HG03432 (cell line): ENCODE measurements around the gene FOXO3.
"Not testable (repeated sequence)": the region's sequence is repeated elsewhere in the genome, so short reads cannot be mapped to it uniquely, and the experiment has no call there.

Experiments
- ATAC-seq: cut with Tn5 transposase; IDR thresholded peaks from one replicate; pipeline ENCODE4 v1.9.1; 2021; ENCODE audit warnings: mild to moderate bottlenecking, moderate library complexity; ENCODE audit not compliant: unreplicated experiment

Gene FOXO3

DNA sequence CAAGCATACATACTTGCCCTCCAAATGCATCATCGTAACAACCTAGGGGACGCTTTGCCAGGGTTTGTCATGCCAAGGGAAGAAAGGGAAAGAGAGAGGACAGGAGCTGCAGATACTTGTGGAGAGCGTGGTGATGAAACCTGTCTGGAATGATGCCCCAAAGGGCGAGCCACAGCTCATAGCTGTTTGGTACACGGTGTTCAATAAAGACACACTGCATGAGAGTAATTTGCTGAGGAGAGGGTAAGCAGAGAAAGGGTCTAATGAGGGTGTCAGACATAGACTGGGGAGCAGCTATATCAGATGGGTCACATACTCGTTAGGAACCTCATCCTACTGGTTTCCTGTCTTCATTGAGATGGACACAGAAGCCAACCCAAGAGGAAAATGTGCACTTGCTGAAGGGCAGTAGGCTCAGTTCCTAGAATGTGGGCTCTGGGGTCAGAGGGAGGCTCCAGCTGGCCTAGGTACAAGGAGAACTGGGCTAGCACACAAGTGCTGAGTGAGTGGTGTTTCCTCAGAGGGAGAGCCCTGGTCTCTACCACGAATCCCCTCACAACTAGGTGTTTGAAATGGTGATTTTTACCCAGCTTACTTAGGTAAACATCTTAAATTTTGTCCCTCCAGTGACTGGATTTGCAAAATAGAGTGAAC is 5.2 kb upstream of the FOXO3 start:
- ATAC-seq = no peak

DNA sequence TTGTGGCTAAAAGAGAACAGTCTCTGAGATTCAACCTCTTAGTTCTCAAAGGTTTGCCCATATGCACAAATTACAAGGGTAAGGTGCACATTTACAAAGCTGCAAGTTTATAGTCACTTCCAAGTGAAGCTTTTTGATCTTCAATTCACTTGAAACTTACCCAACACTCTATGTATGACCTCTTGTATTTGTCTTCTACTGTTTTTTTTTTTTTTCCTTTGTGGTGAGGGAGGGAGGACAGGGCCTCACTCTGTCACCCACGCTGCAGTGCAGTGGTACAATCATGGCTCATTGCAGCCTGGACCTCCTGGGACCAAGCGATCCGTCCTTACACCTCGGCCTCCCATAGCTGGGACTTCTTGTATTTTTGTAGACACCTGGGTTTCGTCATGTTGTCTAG is 4.5 kb upstream of the FOXO3 start:
- ATAC-seq = no peak

DNA sequence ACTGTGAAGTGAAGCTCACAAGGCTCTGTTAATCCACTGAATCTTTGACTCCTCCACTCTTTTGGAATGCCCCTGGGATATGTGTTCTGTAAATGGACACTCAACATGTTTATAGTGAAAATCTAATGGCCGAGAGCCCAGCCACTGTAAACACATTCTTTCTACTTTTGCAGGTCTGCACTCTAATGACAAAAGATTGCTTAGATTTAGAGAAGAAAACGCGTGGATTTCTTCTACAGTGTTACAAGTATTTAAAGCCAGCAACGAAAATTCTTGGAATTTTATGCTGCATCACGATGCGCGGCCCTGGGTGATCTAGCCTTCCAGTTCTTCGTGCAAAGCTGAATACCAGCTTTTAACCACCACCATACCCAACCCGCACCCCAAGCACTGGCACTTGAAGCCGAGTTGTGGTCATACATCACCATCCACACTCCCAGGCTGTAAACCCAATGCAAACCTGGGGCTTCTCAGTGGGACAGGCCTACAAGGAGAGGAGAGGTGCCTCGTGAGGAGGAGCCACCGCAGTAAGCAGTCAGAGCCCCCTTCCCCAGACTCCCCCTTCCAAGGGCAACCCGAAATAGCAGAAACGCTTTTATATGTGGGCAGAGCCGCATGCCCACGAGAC is 3.7 kb upstream of the FOXO3 start:
- ATAC-seq = no peak

DNA sequence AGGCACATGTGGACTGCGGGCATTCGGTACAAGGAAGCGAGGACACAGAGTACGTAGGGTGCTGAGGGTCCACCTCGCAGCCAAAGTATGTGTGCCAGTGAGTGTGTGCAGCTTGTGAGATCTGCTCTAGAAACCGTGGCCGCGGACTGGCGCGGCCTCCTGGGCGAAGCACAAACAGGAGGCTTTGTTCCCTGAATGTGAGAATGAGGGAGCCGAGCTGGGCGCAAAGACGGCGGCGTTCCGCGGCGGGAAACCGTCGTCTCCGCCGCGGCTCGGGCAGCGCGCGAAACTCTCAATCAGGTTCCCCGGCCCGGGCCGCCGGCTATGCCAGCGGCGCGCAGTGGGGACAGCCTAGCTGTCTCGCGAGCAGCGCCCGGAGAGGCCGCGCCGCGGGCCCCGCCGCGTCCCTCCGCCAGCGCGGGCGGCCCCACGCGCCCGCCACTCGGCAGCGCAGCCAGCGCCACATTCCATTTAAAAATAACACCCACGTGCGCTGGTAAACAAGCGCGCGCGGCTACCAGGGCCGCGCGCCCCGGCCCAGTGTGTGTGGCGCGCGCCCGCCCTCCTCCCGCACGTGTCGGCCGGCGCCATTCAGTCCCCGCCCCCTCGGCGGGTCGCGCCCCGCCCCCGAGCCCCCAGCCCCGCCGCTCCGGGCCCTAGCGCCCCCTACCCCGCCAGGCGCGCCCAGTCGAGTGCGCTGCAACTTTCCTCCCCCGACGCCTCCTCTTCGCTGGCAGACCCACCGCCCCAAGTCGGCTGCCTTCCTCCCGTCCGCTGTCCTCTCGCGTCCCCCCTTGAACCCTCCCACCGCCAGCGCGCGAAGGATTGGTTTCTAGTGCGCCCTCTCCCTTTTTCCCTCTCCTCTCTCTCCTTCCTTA is 3.0 kb upstream of the FOXO3 start:
- peak; percentile 22 for ATAC-seq

- ATAC-seq = peak; percentile 60
Measured at GRCh38 chr6:108558372-108559096, 2.2 kb upstream of the FOXO3 start.

- peak; percentile 45 for ATAC-seq
Measured at GRCh38 chr6:108559097-108559883, 1.4 kb upstream of the FOXO3 start.

- ATAC-seq = peak; percentile 2
Measured at GRCh38 chr6:108559884-108560462, 744 bp upstream of the FOXO3 start.

GRCh38 chr6:108561309-108561647 is 561 bp downstream of the FOXO3 start:
- not testable (repeated sequence) for ATAC-seq

DNA sequence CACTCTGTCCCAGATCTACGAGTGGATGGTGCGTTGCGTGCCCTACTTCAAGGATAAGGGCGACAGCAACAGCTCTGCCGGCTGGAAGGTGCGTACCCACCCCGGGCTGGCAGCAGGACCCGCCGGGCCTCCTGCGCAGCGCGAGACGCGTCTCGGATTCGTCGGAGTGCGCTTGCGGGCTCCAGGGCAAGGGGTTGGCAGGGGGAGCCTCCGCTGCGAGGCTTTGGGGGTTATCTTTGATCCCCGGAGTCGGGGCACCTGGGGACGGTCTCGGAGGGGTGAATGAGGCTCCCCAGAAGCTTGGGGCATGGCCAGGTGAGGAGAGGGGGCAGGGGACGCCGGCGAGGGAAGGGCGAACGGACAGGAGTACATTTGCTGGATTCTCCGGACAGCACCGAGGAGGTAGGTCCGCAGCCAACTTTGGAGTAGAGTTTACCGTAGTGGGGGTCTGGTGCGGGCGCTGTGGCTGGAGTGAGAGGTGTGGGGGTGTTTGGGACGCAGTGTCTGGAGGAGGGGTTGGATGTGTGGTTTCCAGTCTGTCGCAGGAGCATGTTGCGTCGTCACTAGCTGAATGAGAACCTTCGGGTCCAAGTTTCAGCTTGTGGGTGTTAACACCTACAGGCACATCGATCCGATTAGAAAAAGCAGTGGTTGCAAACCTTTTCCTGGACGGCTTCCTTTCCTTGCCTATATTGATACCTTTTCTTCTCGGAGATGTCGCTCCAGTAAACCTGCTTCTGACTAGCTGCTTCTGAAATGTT is 1.2 kb downstream of the FOXO3 start:
- no peak for ATAC-seq

GRCh38 chr6:108562503-108562993 is 1.8 kb downstream of the FOXO3 start:
- ATAC-seq = no peak

GRCh38 chr6:108563292-108563691 is 2.6 kb downstream of the FOXO3 start:
- no peak for ATAC-seq

- no peak for ATAC-seq
Measured at GRCh38 chr6:108564178-108564577, 3.5 kb downstream of the FOXO3 start.

DNA sequence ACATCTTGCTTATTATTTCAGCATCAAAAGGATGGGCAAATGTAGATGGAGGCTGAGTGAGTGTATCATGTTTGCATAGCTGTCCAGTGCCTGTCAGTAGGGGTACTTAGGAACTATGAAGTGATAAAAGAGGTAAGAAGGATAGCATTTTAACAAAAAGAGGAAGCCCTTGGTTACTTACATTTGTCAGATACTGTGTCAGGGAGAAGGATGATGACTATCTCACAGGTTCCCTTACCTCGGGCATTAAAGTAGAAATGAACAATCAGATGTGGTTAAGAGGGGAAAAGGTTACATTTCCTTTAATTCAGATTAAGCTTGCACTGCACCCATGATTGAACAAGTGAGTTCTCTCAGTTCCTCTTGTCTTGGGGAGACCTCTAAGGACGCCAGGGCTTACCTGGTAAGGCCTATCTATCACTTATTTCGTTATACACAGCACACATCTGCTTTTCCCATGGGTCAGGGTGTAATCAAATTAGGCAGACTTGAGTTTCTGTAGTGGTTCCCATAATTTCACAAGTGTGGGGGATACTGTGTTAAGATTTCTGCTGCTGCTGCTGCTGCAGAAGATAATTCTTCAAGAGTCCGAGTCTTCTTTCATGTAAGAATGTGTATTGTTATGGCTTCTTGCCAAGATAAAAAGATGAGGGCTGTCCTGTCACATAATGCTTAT is 4.5 kb downstream of the FOXO3 start:
- peak; percentile 73 for ATAC-seq

DNA sequence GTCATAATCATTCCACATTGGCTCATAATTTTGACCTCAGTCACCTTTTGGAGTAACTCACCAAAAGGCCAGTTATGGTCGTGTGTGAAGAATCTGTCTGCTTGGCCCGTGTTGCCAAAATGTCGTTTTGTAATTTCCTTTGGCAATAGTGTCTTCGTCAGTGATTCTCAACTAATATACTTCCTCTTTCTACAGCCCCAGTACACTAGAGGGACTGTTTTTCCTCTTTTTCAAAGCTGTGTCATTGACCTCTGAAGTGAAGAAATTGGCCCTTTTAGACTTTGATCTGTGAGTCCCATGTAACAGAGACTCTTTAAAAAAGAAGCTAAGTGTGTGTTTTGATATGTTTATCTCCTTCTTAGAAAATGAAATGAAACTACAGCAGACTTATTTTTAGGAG is 5.2 kb downstream of the FOXO3 start:
- peak; percentile 35 for ATAC-seq

DNA sequence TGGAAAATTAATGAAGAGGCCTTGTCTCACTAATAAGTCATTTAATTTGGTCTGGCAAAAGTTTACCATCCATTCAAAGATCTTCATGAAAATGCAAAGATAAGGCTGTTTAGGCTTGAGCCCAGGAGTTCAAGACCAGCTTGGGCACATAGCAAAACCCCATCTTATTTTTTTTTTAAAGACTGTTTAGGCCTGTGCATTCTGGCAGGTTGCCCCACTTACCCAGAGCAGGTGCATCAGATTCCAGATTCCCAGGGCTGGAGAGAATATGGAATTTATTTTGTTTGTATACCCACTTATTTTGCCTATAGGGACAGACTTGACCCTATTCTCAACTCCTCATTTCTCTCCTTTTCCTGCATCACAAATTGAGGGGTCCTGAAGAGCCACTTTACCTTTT is 5.7 kb downstream of the FOXO3 start:
- ATAC-seq = no peak

DNA sequence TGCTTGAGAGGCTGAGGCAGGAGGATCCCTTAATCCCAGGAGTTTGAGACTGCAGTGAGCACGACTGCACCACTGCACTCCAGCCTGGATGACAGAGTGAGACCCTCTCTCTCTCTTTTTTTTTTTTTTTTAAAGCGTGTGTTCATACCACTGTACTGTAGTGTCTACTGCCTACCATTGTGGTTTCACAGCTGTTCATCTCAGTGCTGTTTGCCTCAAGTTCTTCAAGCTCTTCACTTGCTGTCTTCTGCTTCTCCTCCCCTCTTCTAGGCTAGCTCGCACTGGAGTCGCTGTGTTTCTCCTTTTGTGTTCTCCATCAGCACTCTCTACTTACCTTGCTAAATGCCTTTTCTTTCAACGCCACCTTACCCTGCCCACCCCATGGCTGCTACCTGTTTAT is 7.4 kb downstream of the FOXO3 start:
- no peak for ATAC-seq

DNA sequence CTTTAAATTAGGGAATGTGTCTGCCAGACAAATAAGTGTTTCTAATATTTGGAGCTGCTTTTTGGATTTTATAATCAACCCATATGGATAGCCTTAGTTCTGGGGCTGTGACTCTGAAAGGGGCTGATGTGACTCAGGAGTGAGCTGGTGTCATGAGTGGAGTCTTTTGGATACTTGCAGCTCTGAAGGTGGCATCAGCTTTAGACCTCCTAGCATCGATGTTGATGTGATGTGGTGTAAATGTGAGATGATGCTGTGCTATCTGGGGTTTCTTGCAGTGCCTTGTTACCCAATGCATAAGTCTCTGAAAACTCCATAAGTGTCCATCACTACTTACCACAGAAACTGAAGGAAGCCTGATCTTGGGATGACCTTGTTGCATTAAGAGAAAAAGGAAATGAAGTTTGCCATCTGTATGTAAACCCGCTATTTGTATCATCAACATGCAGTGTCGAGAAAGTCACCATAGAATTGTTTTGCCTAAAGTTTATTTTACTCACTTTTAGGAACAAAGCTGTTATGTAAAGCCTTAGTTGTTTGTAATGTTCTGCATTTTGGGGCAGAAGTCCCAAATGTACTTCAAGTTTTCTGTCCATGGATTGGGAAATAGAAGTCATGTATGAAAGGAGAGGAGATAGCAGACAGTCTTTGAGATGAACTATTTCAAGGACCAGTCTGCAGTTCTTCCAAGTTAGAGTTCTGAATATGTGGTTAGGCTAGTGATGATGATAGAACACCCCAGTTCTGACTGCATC is 8.0 kb downstream of the FOXO3 start:
- no peak for ATAC-seq

GRCh38 chr6:108570517-108570916 is 9.8 kb downstream of the FOXO3 start:
- ATAC-seq = no peak
